GM12878 (cell line): ENCODE results near the gene XYLB. TPM values are rescaled to one million over a fixed set of nuclear protein-coding genes. Genes with fewer than 3 reads are reported as not detected.
A peak's percentile ranks its signal among the peaks of the same experiment; 100 is the strongest.

ENCODE experiments used
- ATAC-seq: fragments of 200-7000 bp; cut with Tn5 transposase; 3 replicates; pipeline ENCODE4 v1.9.1; 2020; ENCODE audit warnings: mild to moderate bottlenecking, moderate library complexity
- BruUV-seq: library from RNA; stranded (reverse); fragments of 400-500 nt; replicated peaks from 2 replicates; lab custom pipeline; 2021; lab: Mats Ljungman, UMichigan
- CTCF ChIA-PET: fragments of 300-600 bp; sonication (Branson Sonifier 250); formaldehyde crosslinking; extraction: SDS; loops from one replicate; lab custom pipeline; 2021; ENCODE audit warnings: inconsistent platforms; lab: Yijun Ruan, JAX
- POLR2A ChIA-PET: fragments of 350-600 bp; formaldehyde crosslinking; extraction: SDS; loops from one replicate; lab custom pipeline; 2021; ENCODE audit warnings: inconsistent platforms; lab: Charles Lee
- RAD21 ChIA-PET: fragments of 300-600 bp; sonication (Branson Sonifier 250); formaldehyde crosslinking; loops from one replicate; lab custom pipeline; 2023; ENCODE audit warnings: antibody characterized with exemption; ENCODE audit not compliant: unreplicated experiment; lab: Charles Lee
- SMC1A ChIA-PET: fragments of 300-600 bp; sonication (Branson Sonifier 250); formaldehyde crosslinking; loops from one replicate; lab custom pipeline; 2023; ENCODE audit not compliant: unreplicated experiment, uncharacterized antibody; lab: Charles Lee
- DNase-seq: peaks from one replicate; pipeline ENCODE4 v3.0.0-alpha.2; 2011; ENCODE audit warnings: low read depth, low spot score
- FAIRE-seq: peaks from 3 replicates; lab custom pipeline; 2011; peaks lifted over from hg19 to GRCh38; lab: Jason Lieb, UNC
- H2AFZ ChIP-seq: 2 replicates; pipeline ENCODE4 v1.6.0; 2011; ENCODE audit warnings: low read depth, low read length, control low read depth; ENCODE audit not compliant: control insufficient read depth
- H3K27ac ChIP-seq: 2 replicates; pipeline ENCODE4 v1.5.1; 2011; ENCODE audit warnings: control low read depth; ENCODE audit not compliant: control insufficient read depth, insufficient read depth
- H3K27me3 ChIP-seq, 2 experiments: replicated peaks in 1 of 2; 2 replicates each; pipeline versions ENCODE4 v1.6.0 to v1.6.1; 2011; ENCODE audit warnings: low read length in 1 of 2; ENCODE audit not compliant: control insufficient read depth in 2 of 2, insufficient read depth in 2 of 2
- H3K36me3 ChIP-seq, 2 experiments: 2 replicates each; pipeline ENCODE4 v1.5.1; 2011; ENCODE audit warnings: low read length in 1 of 2; ENCODE audit not compliant: control insufficient read depth in 2 of 2, insufficient read depth in 2 of 2
- H3K4me1 ChIP-seq: 2 replicates; pipeline ENCODE4 v1.6.1; 2011; ENCODE audit warnings: mild to moderate bottlenecking, low read length, moderate library complexity, mixed read lengths; ENCODE audit not compliant: control insufficient read depth, insufficient read depth
- H3K4me2 ChIP-seq: 2 replicates; pipeline ENCODE4 v1.6.0; 2011; ENCODE audit warnings: control low read depth; ENCODE audit not compliant: control insufficient read depth, insufficient read depth
- H3K4me3 ChIP-seq: fragments of 200-600 bp; sonication (generic); 2 replicates; pipeline ENCODE4 v1.5.1; 2016
- H3K79me2 ChIP-seq: 2 replicates; pipeline ENCODE4 v1.6.0; 2011; ENCODE audit warnings: low read length; ENCODE audit not compliant: control insufficient read depth, insufficient read depth
- H3K9ac ChIP-seq: 2 replicates; pipeline ENCODE4 v1.8.0; 2011; ENCODE audit warnings: low read length, control low read depth, mixed read lengths; ENCODE audit not compliant: control insufficient read depth, insufficient read depth
- H3K9me3 ChIP-seq: replicated peaks from 3 replicates; pipeline ENCODE4 v1.5.1; 2011; ENCODE audit warnings: mild to moderate bottlenecking, low read length; ENCODE audit not compliant: control insufficient read depth, insufficient read depth
- H4K20me1 ChIP-seq: 2 replicates; pipeline ENCODE4 v1.6.0; 2011; ENCODE audit not compliant: control insufficient read depth, insufficient read depth
- BCL11A ChIP-seq: IDR thresholded peaks from 2 replicates; pipeline ENCODE4 v1.6.1; 2011; ENCODE audit warnings: low read depth, low read length
- CBFB ChIP-seq: IDR thresholded peaks from 2 replicates; pipeline ENCODE4 v1.6.1; 2016; ENCODE audit warnings: antibody characterized with exemption, low read depth
- EP300 ChIP-seq, 2 experiments: fragments of 150-350 bp in 1 of 2; IDR thresholded peaks; 2 replicates each; pipeline ENCODE4 v1.6.1; 2011 to 2012; ENCODE audit warnings: low read depth in 2 of 2, low read length in 2 of 2, borderline replicate concordance in 1 of 2, improper control_type of control experiment in 1 of 2, inconsistent platforms in 1 of 2; ENCODE audit not compliant: control insufficient read depth in 1 of 2
- JUND ChIP-seq: IDR thresholded peaks from 2 replicates; pipeline ENCODE4 v1.6.1; 2012; ENCODE audit warnings: low read depth, mild to moderate bottlenecking, low read length, improper control_type of control experiment, moderate library complexity
- NFXL1 ChIP-seq: fragments of 450-650 bp; IDR thresholded peaks from 2 replicates; pipeline ENCODE4 v1.6.1; 2017; ENCODE audit warnings: antibody characterized with exemption, mild to moderate bottlenecking, borderline replicate concordance
- RAD51 ChIP-seq: fragments of 450-650 bp; IDR thresholded peaks from 2 replicates; pipeline ENCODE4 v1.6.1; 2016; ENCODE audit warnings: moderate library complexity, mild to moderate bottlenecking, inconsistent platforms
- RFX5 ChIP-seq: IDR thresholded peaks from 2 replicates; pipeline ENCODE4 v1.6.1; 2011; ENCODE audit warnings: low read depth, low read length, improper control_type of control experiment
- ZNF24 ChIP-seq: fragments of 450-650 bp; IDR thresholded peaks from 2 replicates; pipeline ENCODE4 v1.6.1; 2017; ENCODE audit warnings: antibody characterized with exemption, mild to moderate bottlenecking
- WGBS: methylation state at CpG from one replicate; pipeline ENCODE4 v1.1.6; 2016; ENCODE audit warnings: low lambda C conversion rate; ENCODE audit not compliant: insufficient replicate concordance, insufficient coverage; ENCODE audit errors: missing lambda C conversion rate; 5-methylcytosine and 5-hydroxymethylcytosine counted together
- in situ Hi-C: fragments of 300-500 bp; cut with MboI; formaldehyde crosslinking; loops from 9 replicates; pipeline ENCODE4 v1.14.3; 2018; ENCODE audit warnings: mixed read lengths
- intact Hi-C: fragments of 100-400 bp; cut with micrococcal nuclease; formaldehyde crosslinking; loops from one replicate; pipeline ENCODE4 v1.14.2; 2022; ENCODE audit not compliant: unreplicated experiment
- polyA plus RNA-seq, 11 experiments: library from polyadenylated mRNA; depleted of rRNA in 4 of 11; unstranded in 6 of 11; stranded (reverse) in 5 of 11; fragments of >200 nt; fragmentation: Nextera tagmentation in 4 of 11; fragmentation: Illumina TruSeq in 1 of 11; extraction: Ambion mirVana in 4 of 11; extraction: Trizol in 1 of 11; gene quantifications; 1 replicate in 1 of 11; 2 replicates in 10 of 11; pipeline versions ENCODE4 v1.2.1 to v1.2.3, GENCODE V29; 2011 to 2016; ENCODE audit warnings: inconsistent platforms in 2 of 11, missing spikeins in 2 of 11, low read depth in 1 of 11
- total RNA-seq, 4 experiments: library from RNA; depleted of rRNA in 3 of 4; stranded (reverse); fragments of >200 nt in 3 of 4; fragmentation: Illumina TruSeq in 1 of 4; extraction: Trizol in 1 of 4; gene quantifications; 2 replicates each; pipeline versions ENCODE4 v1.2.1 to v1.2.3, GENCODE V29; 2013 to 2021
- TF ChIP-seq, protein P1 (sequence below): fragments of 450-650 bp; IDR thresholded peaks from 2 replicates; pipeline ENCODE4 v1.6.1; 2017; ENCODE audit warnings: mild to moderate bottlenecking, moderate library complexity

Gene XYLB
- total and polyA plus RNA-seq, 10 of the 15 experiments (the other 5 are each of a cell fraction or from before 2014, with no cell fraction given), result 0.60 to 6.1 (median 3.5) TPM

DNA sequence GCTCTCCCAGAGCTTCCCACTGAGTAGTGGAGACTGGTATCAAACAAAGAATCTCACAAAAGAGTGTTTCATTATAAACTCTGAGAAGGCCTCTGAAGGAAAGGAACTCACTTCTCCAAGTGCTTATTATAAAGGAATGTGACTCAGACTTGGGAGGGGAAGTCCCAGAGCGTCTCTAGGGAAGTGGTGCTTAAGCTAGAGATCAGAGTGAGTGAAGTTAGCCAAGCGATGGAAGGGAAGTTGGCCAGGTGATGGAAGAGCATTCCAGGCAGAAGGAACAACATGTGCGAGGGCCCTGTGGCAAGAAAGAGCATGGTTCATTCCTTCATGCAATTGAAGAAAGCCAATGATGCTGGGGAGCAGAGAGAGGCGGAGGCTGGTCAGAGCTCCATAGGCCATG, 2.3 kb downstream of the XYLB start:
- H3K79me2 ChIP-seq, result no peaks in the 10 kb centered on the region; the same call in 1 of the 2 replicates
- intact Hi-C loops, result loop anchor here (5.0 kb wide), 1 partner anchor 232 kb away; no protein-coding TSS in a partner anchor
- H2AFZ ChIP-seq, result no peak overlapping the region
- no peaks in the 10 kb centered on the region; the same call in 1 of the 2 replicates for H3K4me1 ChIP-seq
- no peaks in the 10 kb centered on the region for H3K27me3 ChIP-seq
- POLR2A ChIA-PET, result no interaction called here
- FAIRE-seq (no peak), ATAC-seq (no peak), DNase-seq (no peak)
- no peaks in the 10 kb centered on the region for H4K20me1 ChIP-seq
- RAD21 ChIA-PET, result no interaction called here
- no TSS peak for BruUV-seq
- H3K9ac ChIP-seq, result no peak overlapping the region
- TF ChIP-seq JUND, result no peak
- TF ChIP-seq CBFB, result no peak
- no peak overlapping the region for H3K27ac ChIP-seq
- CTCF ChIA-PET, result interaction anchor here (1.4 to 1.6 kb wide), 2 partner anchors 20 to 131 kb away, joined by 4 to 6 read pairs; no protein-coding TSS in a partner anchor
- SMC1A ChIA-PET, result interaction anchor here (0.7 to 0.8 kb wide), 2 partner anchors 77 to 132 kb away, joined by 3 to 4 read pairs; no protein-coding TSS in a partner anchor
- 61% methylated on average over 4 of the region's 4 CpGs for WGBS
- in situ Hi-C loops, result loop anchor here (5.0 kb wide), 1 partner anchor 133 kb away; no protein-coding TSS in a partner anchor
- H3K36me3 ChIP-seq, result no peaks in the 10 kb centered on the region; a peak in 1 of 4 replicates
- no peak overlapping the region for H3K4me2 ChIP-seq
- no peak overlapping the region for H3K4me3 ChIP-seq
- no peaks in the 10 kb centered on the region for H3K9me3 ChIP-seq

DNA sequence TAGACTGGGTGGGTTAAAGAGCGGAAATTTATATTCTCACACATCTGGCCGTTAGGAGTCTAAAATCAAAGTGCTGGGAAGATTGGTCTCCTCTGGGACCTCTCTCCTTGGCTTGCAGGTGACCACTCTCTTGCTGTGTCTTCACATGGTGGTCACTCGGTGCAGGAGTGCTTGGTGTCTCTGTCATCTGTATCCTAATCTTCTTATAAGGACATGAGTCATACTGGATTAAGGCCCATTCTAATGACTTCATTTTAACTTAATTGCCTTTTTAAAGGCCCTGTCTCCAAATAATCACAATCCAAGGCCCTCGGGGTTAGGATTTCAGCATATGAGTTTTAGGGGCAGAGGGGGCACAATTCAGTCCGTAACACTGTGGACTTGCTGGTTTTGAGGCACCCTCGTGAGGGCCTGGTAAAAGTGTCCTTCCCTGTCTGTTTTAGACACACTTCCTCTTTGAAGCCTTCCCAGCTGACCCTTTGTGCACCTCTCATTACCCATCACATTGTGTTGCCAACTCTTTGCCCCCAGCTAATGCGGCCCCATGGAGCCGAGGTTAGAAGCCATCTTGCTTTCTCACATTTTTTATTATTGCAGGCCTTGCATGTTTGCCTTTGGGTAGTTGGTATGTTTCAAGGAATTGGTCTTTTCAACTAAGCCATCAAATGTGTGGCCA, 3.2 kb downstream of the XYLB start:
- no peaks in the 10 kb centered on the region for H3K9me3 ChIP-seq
- no peaks in the 10 kb centered on the region; the same call in 1 of the 2 replicates for H3K4me1 ChIP-seq
- RAD21 ChIA-PET, result no interaction called here
- DNase-seq (no peak), FAIRE-seq (no peak), ATAC-seq (no peak)
- BruUV-seq, result TSS peak; percentile 53
- SMC1A ChIA-PET, result no interaction called here
- intact Hi-C loops, result loop anchor here (5.0 kb wide), 1 partner anchor 233 kb away; no protein-coding TSS in a partner anchor
- no peaks in the 10 kb centered on the region for H4K20me1 ChIP-seq
- POLR2A ChIA-PET, result no interaction called here
- no peaks in the 10 kb centered on the region; the same call in 1 of the 2 replicates for H3K79me2 ChIP-seq
- H3K4me3 ChIP-seq, result no peak overlapping the region
- no peak overlapping the region for H3K4me2 ChIP-seq
- CTCF ChIA-PET, result interaction anchor here (1.4 to 1.6 kb wide), 2 partner anchors 19 to 130 kb away, joined by 4 to 6 read pairs; no protein-coding TSS in a partner anchor
- no peak overlapping the region for H2AFZ ChIP-seq
- no peak overlapping the region for H3K27ac ChIP-seq
- no peak overlapping the region for H3K9ac ChIP-seq
- no peaks in the 10 kb centered on the region for H3K27me3 ChIP-seq
- no peaks in the 10 kb centered on the region; a peak in 1 of 4 replicates for H3K36me3 ChIP-seq
- in situ Hi-C loops, result loop anchor here (5.0 kb wide), 1 partner anchor 132 kb away; no protein-coding TSS in a partner anchor
- WGBS, result 94% methylated on average over 8 of the region's 8 CpGs
- TF ChIP-seq BCL11A, result no peak
- TF ChIP-seq, protein P1, sequence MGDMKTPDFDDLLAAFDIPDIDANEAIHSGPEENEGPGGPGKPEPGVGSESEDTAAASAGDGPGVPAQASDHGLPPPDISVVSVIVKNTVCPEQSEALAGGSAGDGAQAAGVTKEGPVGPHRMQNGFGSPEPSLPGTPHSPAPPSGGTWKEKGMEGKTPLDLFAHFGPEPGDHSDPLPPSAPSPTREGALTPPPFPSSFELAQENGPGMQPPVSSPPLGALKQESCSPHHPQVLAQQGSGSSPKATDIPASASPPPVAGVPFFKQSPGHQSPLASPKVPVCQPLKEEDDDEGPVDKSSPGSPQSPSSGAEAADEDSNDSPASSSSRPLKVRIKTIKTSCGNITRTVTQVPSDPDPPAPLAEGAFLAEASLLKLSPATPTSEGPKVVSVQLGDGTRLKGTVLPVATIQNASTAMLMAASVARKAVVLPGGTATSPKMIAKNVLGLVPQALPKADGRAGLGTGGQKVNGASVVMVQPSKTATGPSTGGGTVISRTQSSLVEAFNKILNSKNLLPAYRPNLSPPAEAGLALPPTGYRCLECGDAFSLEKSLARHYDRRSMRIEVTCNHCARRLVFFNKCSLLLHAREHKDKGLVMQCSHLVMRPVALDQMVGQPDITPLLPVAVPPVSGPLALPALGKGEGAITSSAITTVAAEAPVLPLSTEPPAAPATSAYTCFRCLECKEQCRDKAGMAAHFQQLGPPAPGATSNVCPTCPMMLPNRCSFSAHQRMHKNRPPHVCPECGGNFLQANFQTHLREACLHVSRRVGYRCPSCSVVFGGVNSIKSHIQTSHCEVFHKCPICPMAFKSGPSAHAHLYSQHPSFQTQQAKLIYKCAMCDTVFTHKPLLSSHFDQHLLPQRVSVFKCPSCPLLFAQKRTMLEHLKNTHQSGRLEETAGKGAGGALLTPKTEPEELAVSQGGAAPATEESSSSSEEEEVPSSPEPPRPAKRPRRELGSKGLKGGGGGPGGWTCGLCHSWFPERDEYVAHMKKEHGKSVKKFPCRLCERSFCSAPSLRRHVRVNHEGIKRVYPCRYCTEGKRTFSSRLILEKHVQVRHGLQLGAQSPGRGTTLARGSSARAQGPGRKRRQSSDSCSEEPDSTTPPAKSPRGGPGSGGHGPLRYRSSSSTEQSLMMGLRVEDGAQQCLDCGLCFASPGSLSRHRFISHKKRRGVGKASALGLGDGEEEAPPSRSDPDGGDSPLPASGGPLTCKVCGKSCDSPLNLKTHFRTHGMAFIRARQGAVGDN, result no peak
- no peak for TF ChIP-seq EP300 (IDR thresholded peaks at IDR 0.05; ENCODE audit: borderline replicate concordance in 1 of 2, control insufficient read depth in 1 of 2, low read depth in 2 of 2, low read length in 2 of 2)
- no peak for TF ChIP-seq RAD51
- TF ChIP-seq NFXL1, result no peak
- no peak for TF ChIP-seq RFX5
- TF ChIP-seq ZNF24, result no peak
